GM19239 (cell line): ENCODE data around the gene DOC2A.

Experiments
- DNase-seq: peaks from one replicate; pipeline ENCODE4 v3.0.0; 2011; ENCODE audit warnings: low spot score; ENCODE audit not compliant: insufficient read length
- FAIRE-seq: peaks from 2 replicates; lab custom pipeline; 2011; peaks lifted over from hg19 to GRCh38; lab: Jason Lieb, UNC

The DOC2A gene

GRCh38 chr16:29992344-29992967 lies 18.4 kb downstream of the DOC2A start:
- no peak for DNase-seq
- FAIRE-seq: no peak

- no peak for FAIRE-seq
These were observed 19.3 kb downstream of the DOC2A start for GRCh38 chr16:29991571-29991904.

GRCh38 chr16:29990883-29991570 lies 19.8 kb downstream of the DOC2A start:
- no peak for FAIRE-seq

More at GRCh38 chr16:29991571-29991904, 19.3 kb downstream of the DOC2A start:
- no peak for DNase-seq

GRCh38 chr16:29990034-29990433 lies 20.8 kb downstream of the DOC2A start:
- DNase-seq: no peak
- no peak for FAIRE-seq

More at GRCh38 chr16:29990883-29991570, 19.8 kb downstream of the DOC2A start:
- DNase-seq: no peak

- DNase-seq (no peak), FAIRE-seq (no peak)
These were observed 21.5 kb downstream of the DOC2A start for GRCh38 chr16:29989111-29989858.

- FAIRE-seq (no peak), DNase-seq (no peak)
These were observed 22.3 kb downstream of the DOC2A start for GRCh38 chr16:29988346-29989075.

GRCh38 chr16:29987371-29988085 lies 23.3 kb downstream of the DOC2A start:
- no peak for DNase-seq
- FAIRE-seq: no peak

GRCh38 chr16:29986931-29987330 lies 23.9 kb downstream of the DOC2A start:
- FAIRE-seq: no peak
- no peak for DNase-seq

GRCh38 chr16:29986231-29986630 lies 24.6 kb downstream of the DOC2A start:
- FAIRE-seq (no peak), DNase-seq (no peak)

GRCh38 chr16:29985271-29985811 lies 25.5 kb downstream of the DOC2A start:
- DNase-seq: no peak
- FAIRE-seq: no peak

- no peak for DNase-seq
- no peak for FAIRE-seq
These were observed 26.1 kb downstream of the DOC2A start for GRCh38 chr16:29984764-29985147.

- no peak for DNase-seq
- no peak for FAIRE-seq
These were observed 26.6 kb downstream of the DOC2A start for GRCh38 chr16:29984137-29984763.

GRCh38 chr16:29983420-29984136 lies 27.2 kb downstream of the DOC2A start:
- no peak for DNase-seq
- FAIRE-seq: no peak

- no peak for DNase-seq
- FAIRE-seq: no peak
These were observed 28.0 kb downstream of the DOC2A start for GRCh38 chr16:29982560-29983419.

- FAIRE-seq: no peak
These were observed 32.1 kb downstream of the DOC2A start for GRCh38 chr16:29978564-29979270.

GRCh38 chr16:29978081-29978480 lies 32.7 kb downstream of the DOC2A start:
- DNase-seq (no peak), FAIRE-seq (no peak)

More at GRCh38 chr16:29978564-29979270, 32.1 kb downstream of the DOC2A start:
- DNase-seq: no peak
